Body of pancreas (tissue), 4 donors: Measurements from ENCODE around the gene SLBP. TPM values are rescaled to one million over a fixed set of nuclear protein-coding genes. Genes with fewer than 3 reads are reported as not detected.

Source experiments
- ATAC-seq: fragments of 150-250 bp; one replicate; pipeline ENCODE4 v1.9.1; 2016
- DNase-seq, 4 donors: peaks; one replicate each; pipeline ENCODE4 v3.0.0-alpha.2; 2019
- H3K27ac ChIP-seq, 4 donors: fragments of 200-600 bp; sonication (generic); 1 replicate in 3 of 4; 2 replicates in 1 of 4; pipeline versions ENCODE4 v1.5.1 to v1.6.1; 2016 to 2019; ENCODE audit warnings: mild to moderate bottlenecking in 1 of 4, mixed read lengths in 1 of 4, moderate library complexity in 1 of 4
- H3K27me3 ChIP-seq, 2 donors: fragments of 200-600 bp; sonication (generic); one replicate each; pipeline ENCODE4 v1.6.0; 2016; ENCODE audit warnings: mild to moderate bottlenecking in 1 of 2
- H3K36me3 ChIP-seq, 2 donors: fragments of 200-600 bp; sonication (generic); replicated peaks in 1 of 2; 2 replicates each; pipeline ENCODE4 v1.5.1; 2016; ENCODE audit warnings: low read depth in 2 of 2; ENCODE audit not compliant: insufficient read depth in 1 of 2
- H3K4me1 ChIP-seq: fragments of 200-600 bp; sonication (generic); one replicate; pipeline ENCODE4 v1.6.0; 2016
- H3K4me3 ChIP-seq, 2 donors: fragments of 200-600 bp; sonication (generic); 1 replicate in 1 of 2; 2 replicates in 1 of 2; pipeline ENCODE4 v1.5.1; 2016 to 2019
- H3K9me3 ChIP-seq, 3 donors: fragments of 200-600 bp; sonication (generic); 1 replicate in 2 of 3; 2 replicates in 1 of 3; pipeline ENCODE4 v1.5.1; 2016
- POLR2A ChIP-seq, 3 donors: fragments of 450-650 bp; IDR thresholded peaks; one replicate each; pipeline ENCODE4 v1.6.1; 2016; ENCODE audit warnings: antibody characterized with exemption in 3 of 3, mild to moderate bottlenecking in 2 of 3
- WGBS, 2 donors: methylation state at CpG; one replicate each; pipeline ENCODE4 v1.1.5; 2017; 5-methylcytosine and 5-hydroxymethylcytosine counted together
- intact Hi-C: fragments of 100-400 bp; cut with DNase I; formaldehyde crosslinking; loops from one replicate; pipeline ENCODE4 v1.15.1; 2023
- total RNA-seq, 2 donors: library from RNA; depleted of rRNA; stranded (reverse); fragments of >200 nt; gene quantifications; one replicate each; pipeline ENCODE4 v1.1.0, GENCODE V29; 2016
- TF ChIP-seq, protein P1 (sequence below), 7 experiments: fragments of 450-650 bp in 4 of 7; fragments of 200-600 bp in 3 of 7; sonication (generic) in 3 of 7; IDR thresholded peaks; one replicate each; pipeline ENCODE4 v1.5.1; 2016 to 2019; ENCODE audit warnings: antibody characterized with exemption in 7 of 7

SLBP gene
- total RNA-seq, 2 donors from 2014 or later = 23.7 to 26.2 TPM

DNA sequence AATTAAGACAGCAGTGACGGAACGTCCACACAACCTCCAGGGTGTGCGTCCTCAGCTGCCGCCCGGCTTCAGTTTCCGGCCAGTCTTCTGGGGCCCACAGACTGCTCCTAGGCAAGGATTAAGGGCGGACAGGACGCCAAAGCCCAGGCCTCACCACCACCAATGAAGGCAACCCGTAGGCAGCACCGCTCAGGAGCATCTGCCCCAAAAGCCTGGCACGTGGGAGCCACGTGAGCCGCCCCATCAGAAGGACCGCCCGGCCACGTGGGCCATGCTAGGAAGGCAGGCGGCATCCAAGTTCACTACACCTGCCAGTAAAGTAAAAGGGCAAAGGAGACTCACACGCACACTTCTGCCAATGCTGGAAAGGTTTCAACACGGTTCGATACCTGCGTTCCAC is 42.3 kb downstream of the SLBP start:
- Histone ChIP-seq H3K27ac (no peak overlapping the region), H3K9me3 (no peaks in the 10 kb centered on the region), H3K36me3 (no peaks in the 10 kb centered on the region), H3K4me3 (no peak overlapping the region), H3K27me3 (no peaks in the 10 kb centered on the region), H3K4me1 (no peaks in the 10 kb centered on the region)
- intact Hi-C loops = no loop called here
- ATAC-seq = no peak
- TF ChIP-seq, protein P1, sequence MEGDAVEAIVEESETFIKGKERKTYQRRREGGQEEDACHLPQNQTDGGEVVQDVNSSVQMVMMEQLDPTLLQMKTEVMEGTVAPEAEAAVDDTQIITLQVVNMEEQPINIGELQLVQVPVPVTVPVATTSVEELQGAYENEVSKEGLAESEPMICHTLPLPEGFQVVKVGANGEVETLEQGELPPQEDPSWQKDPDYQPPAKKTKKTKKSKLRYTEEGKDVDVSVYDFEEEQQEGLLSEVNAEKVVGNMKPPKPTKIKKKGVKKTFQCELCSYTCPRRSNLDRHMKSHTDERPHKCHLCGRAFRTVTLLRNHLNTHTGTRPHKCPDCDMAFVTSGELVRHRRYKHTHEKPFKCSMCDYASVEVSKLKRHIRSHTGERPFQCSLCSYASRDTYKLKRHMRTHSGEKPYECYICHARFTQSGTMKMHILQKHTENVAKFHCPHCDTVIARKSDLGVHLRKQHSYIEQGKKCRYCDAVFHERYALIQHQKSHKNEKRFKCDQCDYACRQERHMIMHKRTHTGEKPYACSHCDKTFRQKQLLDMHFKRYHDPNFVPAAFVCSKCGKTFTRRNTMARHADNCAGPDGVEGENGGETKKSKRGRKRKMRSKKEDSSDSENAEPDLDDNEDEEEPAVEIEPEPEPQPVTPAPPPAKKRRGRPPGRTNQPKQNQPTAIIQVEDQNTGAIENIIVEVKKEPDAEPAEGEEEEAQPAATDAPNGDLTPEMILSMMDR (IDR thresholded peaks at IDR 0.05) = no peak
- no peak for TF ChIP-seq POLR2A (IDR thresholded peaks at IDR 0.05)
- WGBS, 2 donors = 89 to 93% methylated on average over 12 to 21 of the region's 21 CpGs
- DNase-seq = no peak

DNA sequence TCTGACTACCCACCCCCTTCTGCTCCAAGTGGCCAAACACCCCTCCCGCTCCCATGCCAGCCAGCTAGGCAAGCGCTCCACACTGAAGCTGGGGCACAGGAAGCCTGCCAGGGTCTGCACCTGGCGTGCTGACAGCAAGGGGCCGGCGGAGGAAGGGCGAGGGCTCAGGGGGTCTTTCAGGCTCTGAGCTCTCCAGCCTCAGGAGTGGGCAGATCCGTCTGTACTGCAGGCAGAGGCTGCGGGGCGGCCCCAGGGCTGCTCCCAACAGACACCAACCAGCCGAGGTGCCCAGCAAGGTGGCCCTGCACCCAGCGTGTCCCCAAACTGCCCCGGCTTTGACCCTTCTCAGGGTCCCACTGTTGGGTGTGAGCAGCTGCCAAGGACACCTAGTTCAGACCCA is 42.8 kb downstream of the SLBP start:
- H3K4me3 ChIP-seq = no peak overlapping the region
- 85 to 91% methylated on average over 5 to 12 of the region's 12 CpGs for WGBS, 2 donors
- ATAC-seq (no peak), DNase-seq (no peak)
- H3K9me3 ChIP-seq = no peaks in the 10 kb centered on the region
- no peak overlapping the region for H3K27ac ChIP-seq
- intact Hi-C loops = no loop called here
- TF ChIP-seq POLR2A (IDR thresholded peaks at IDR 0.05) = no peak
- TF ChIP-seq, protein P1 (IDR thresholded peaks at IDR 0.05) = no peak
- no peaks in the 10 kb centered on the region for H3K4me1 ChIP-seq
- no peaks in the 10 kb centered on the region for H3K27me3 ChIP-seq
- no peaks in the 10 kb centered on the region for H3K36me3 ChIP-seq

DNA sequence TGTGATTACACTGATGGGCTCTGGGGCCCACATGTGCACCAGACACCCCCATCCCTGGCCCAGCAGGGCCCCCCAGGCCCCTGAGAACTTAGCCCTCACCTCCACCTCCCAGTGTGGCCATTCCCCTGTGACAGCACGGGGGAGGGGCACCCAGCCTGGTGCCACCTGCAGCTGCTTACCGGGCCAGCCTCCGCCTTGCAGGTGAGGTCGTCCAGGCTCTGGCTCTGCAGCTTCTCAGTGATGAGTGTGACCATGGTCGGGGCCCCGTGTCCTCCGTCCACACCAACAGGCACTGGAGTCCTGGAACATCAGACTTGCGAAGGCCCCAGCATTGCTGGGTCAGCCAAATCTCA is 43.7 kb downstream of the SLBP start:
- intact Hi-C loops = no loop called here
- H3K4me3 ChIP-seq = no peak overlapping the region
- H3K36me3 ChIP-seq = no peaks in the 10 kb centered on the region
- no peaks in the 10 kb centered on the region for H3K27me3 ChIP-seq
- no peak for DNase-seq
- ATAC-seq = no peak
- TF ChIP-seq, protein P1 (IDR thresholded peaks at IDR 0.05) = no peak
- no peak for TF ChIP-seq POLR2A (IDR thresholded peaks at IDR 0.05)
- 77 to 100% methylated on average over 1 to 8 of the region's 8 CpGs for WGBS, 2 donors
- no peak overlapping the region for H3K27ac ChIP-seq
- H3K9me3 ChIP-seq = no peaks in the 10 kb centered on the region
- no peaks in the 10 kb centered on the region for H3K4me1 ChIP-seq

DNA sequence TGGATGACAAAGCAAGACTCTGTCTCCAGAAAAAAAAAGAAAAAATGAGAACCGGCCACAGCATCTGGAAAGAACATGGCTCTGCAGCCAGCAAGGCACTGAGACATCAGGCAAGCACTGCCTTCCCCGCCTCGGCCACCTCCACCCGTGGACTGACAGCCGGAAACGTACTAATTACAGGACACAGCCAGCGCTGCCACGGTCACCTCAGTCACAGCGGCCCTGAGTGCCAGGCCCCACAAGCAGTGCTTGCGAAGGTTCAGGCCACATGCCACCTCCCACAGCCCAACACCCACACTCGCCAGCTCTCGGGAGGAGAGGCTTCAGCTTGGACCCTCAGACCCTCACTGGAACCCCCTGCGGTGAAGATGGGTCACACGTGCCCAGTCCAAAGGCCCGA is 44.8 kb downstream of the SLBP start:
- no peaks in the 10 kb centered on the region for H3K9me3 ChIP-seq
- no peaks in the 10 kb centered on the region for H3K4me1 ChIP-seq
- ATAC-seq (no peak), DNase-seq (no peak)
- H3K4me3 ChIP-seq = no peak overlapping the region
- 85 to 92% methylated on average over 14 to 15 of the region's 15 CpGs for WGBS, 2 donors
- intact Hi-C loops = no loop called here
- no peaks in the 10 kb centered on the region for H3K27me3 ChIP-seq
- TF ChIP-seq POLR2A (IDR thresholded peaks at IDR 0.05) = no peak
- TF ChIP-seq, protein P1 (IDR thresholded peaks at IDR 0.05) = no peak
- no peaks in the 10 kb centered on the region for H3K36me3 ChIP-seq
- H3K27ac ChIP-seq = no peak overlapping the region

DNA sequence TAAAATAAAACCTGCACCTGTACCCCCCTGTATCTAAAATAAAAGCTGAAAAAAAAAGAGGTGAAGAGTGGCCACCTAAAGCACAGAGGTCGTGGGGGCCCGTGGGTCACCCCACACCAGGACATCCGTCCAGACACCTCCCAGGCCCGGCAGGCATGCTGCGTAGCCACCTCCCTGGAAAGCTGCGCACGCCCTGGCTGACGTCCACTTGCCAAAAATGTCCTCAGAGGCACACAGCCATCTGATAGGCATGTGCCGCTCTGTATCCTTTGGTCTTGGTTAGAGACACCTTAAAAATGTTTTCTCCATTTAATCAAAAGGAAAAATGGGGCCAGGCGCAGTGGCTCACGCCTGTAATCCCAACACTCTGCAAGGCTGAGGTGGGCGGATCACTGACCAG is 45.7 kb downstream of the SLBP start:
- no peaks in the 10 kb centered on the region for H3K9me3 ChIP-seq
- 71 to 74% methylated on average over 11 to 12 of the region's 12 CpGs for WGBS, 2 donors
- intact Hi-C loops = no loop called here
- H3K27ac ChIP-seq = no peak overlapping the region
- no peaks in the 10 kb centered on the region for H3K27me3 ChIP-seq
- H3K4me3 ChIP-seq = no peak overlapping the region
- H3K36me3 ChIP-seq = no peaks in the 10 kb centered on the region
- no peaks in the 10 kb centered on the region for H3K4me1 ChIP-seq
- no peak for ATAC-seq
- no peak for DNase-seq
- no peak for TF ChIP-seq POLR2A (IDR thresholded peaks at IDR 0.05)
- TF ChIP-seq, protein P1 (IDR thresholded peaks at IDR 0.05) = no peak
